Measurements from ENCODE around the gene CASK. TPM values are rescaled to one million over a fixed set of nuclear protein-coding genes. Genes with fewer than 3 reads are reported as not detected.
A peak's percentile ranks its signal among the peaks of the same experiment; 100 is the strongest.

CASK gene
- total RNA-seq, 6 experiments from 2014 or later, result 17.8 to 23.8 (median 20.4) TPM

GRCh38 chrX:41877167-41877566, 46.2 kb downstream of the CASK start:
- ATAC-seq (peak; percentile 44 to 92 (median 70)), DNase-seq (no peak)
- no peaks in the 10 kb centered on the region for H3K36me3 ChIP-seq
- no peak overlapping the region for H3K27ac ChIP-seq
- no peak overlapping the region for H3K4me3 ChIP-seq
- TF ChIP-seq CTCF (IDR thresholded peaks at IDR 0.05) (no peak), POLR2A (IDR thresholded peaks at IDR 0.05) (no peak)
- WGBS (ENCODE audit: insufficient coverage, low coverage, low lambda C conversion rate, missing lambda C conversion rate), result 39% methylated on average over 2 of the region's 2 CpGs
- H3K9me3 ChIP-seq, result no peaks in the 10 kb centered on the region
- intact Hi-C loops (cut with DNase I), result no loop called here
- H3K4me1 ChIP-seq, result peaks cover 0 to 10% (median 3%) of the 10 kb centered on the region in 4 donors
- H3K27me3 ChIP-seq, result no peaks in the 10 kb centered on the region

GRCh38 chrX:41875142-41875541, 48.2 kb downstream of the CASK start:
- no peak for DNase-seq
- intact Hi-C loops (cut with DNase I), result no loop called here
- Histone ChIP-seq H3K36me3 (no peaks in the 10 kb centered on the region), H3K4me3 (no peak overlapping the region), H3K4me1 (peaks cover 0 to 10% (median 3%) of the 10 kb centered on the region in 4 donors), H3K9me3 (no peaks in the 10 kb centered on the region), H3K27ac (no peak overlapping the region), H3K27me3 (no peaks in the 10 kb centered on the region)
- ATAC-seq, result no peak
- no peak for TF ChIP-seq POLR2A (IDR thresholded peaks at IDR 0.05)
- 76% methylated on average over 1 of the region's 1 CpG for WGBS (ENCODE audit: insufficient coverage, low coverage, low lambda C conversion rate, missing lambda C conversion rate)

- Histone ChIP-seq H3K4me3 (no peak overlapping the region), H3K9me3 (no peaks in the 10 kb centered on the region), H3K27me3 (no peaks in the 10 kb centered on the region), H3K36me3 (no peaks in the 10 kb centered on the region), H3K27ac (no peak overlapping the region), H3K4me1 (no peaks in the 10 kb centered on the region)
- ATAC-seq (peak in 3 of 4 donors; percentile 28 to 59 (median 36)), DNase-seq (no peak)
- intact Hi-C loops (cut with DNase I), result no loop called here
- TF ChIP-seq POLR2A (IDR thresholded peaks at IDR 0.05), result no peak
- TF ChIP-seq CTCF (IDR thresholded peaks at IDR 0.05), result no peak
- WGBS (ENCODE audit: insufficient coverage, low coverage, low lambda C conversion rate, missing lambda C conversion rate), result 28% methylated on average over 2 of the region's 2 CpGs
Observed at GRCh38 chrX:41870719-41871151, 52.6 kb downstream of the CASK start.

GRCh38 chrX:41868392-41868977, 54.9 kb downstream of the CASK start:
- ATAC-seq (peak in 1 of 4 donors; percentile 60), DNase-seq (no peak)
- WGBS (ENCODE audit: insufficient coverage, low coverage, low lambda C conversion rate, missing lambda C conversion rate), result 35% methylated on average over 3 of the region's 3 CpGs
- Histone ChIP-seq H3K4me3 (no peak overlapping the region), H3K4me1 (no peaks in the 10 kb centered on the region), H3K27ac (no peak overlapping the region), H3K36me3 (no peaks in the 10 kb centered on the region), H3K27me3 (no peaks in the 10 kb centered on the region), H3K9me3 (no peaks in the 10 kb centered on the region)
- TF ChIP-seq POLR2A (IDR thresholded peaks at IDR 0.05) (no peak), CTCF (IDR thresholded peaks at IDR 0.05) (no peak)
- intact Hi-C loops (cut with DNase I), result no loop called here

GRCh38 chrX:41863343-41864203, 59.8 kb downstream of the CASK start:
- peak in 2 of 4 donors; percentile 14 to 16 for TF ChIP-seq CTCF (IDR thresholded peaks at IDR 0.05)
- TF ChIP-seq POLR2A (IDR thresholded peaks at IDR 0.05), result no peak
- no peak overlapping the region for H3K4me3 ChIP-seq
- H3K4me1 ChIP-seq, result no peaks in the 10 kb centered on the region
- DNase-seq (no peak), ATAC-seq (no peak)
- H3K27me3 ChIP-seq, result no peaks in the 10 kb centered on the region
- no peaks in the 10 kb centered on the region for H3K36me3 ChIP-seq
- intact Hi-C loops (cut with DNase I), result no loop called here
- H3K27ac ChIP-seq, result no peak overlapping the region
- no peaks in the 10 kb centered on the region for H3K9me3 ChIP-seq
- 48% methylated on average over 2 of the region's 2 CpGs for WGBS (ENCODE audit: insufficient coverage, low coverage, low lambda C conversion rate, missing lambda C conversion rate)

Data from right lobe of liver (tissue), 6 donors.